Endothelial cell (in vitro differentiated cells): ENCODE results near the gene VASH2. TPM values are rescaled to one million over a fixed set of nuclear protein-coding genes. Genes with fewer than 3 reads are reported as not detected.

Source experiments
- DNase-seq: peaks from one replicate; pipeline ENCODE4 v3.0.0; 2021; ENCODE audit warnings: low spot score
- H3K27ac Mint-ChIP-seq: one replicate; pipeline ENCODE4 v1.8.0; 2021; ENCODE audit warnings: mixed read lengths, inconsistent platforms; ENCODE audit not compliant: unreplicated experiment
- H3K27me3 Mint-ChIP-seq: one replicate; pipeline ENCODE4 v1.8.0; 2021; ENCODE audit warnings: mild to moderate bottlenecking, moderate library complexity, mixed read lengths, inconsistent platforms; ENCODE audit not compliant: unreplicated experiment
- H3K36me3 Mint-ChIP-seq: one replicate; pipeline ENCODE4 v1.8.0; 2021; ENCODE audit warnings: mild to moderate bottlenecking, low read depth, mixed read lengths, inconsistent platforms; ENCODE audit not compliant: unreplicated experiment
- H3K4me1 Mint-ChIP-seq: one replicate; pipeline ENCODE4 v1.8.0; 2021; ENCODE audit warnings: mild to moderate bottlenecking, mixed read lengths, inconsistent platforms; ENCODE audit not compliant: unreplicated experiment
- H3K4me3 Mint-ChIP-seq: one replicate; pipeline ENCODE4 v1.8.0; 2021; ENCODE audit warnings: mild to moderate bottlenecking, mixed read lengths, inconsistent platforms; ENCODE audit not compliant: unreplicated experiment
- H3K9me3 Mint-ChIP-seq: one replicate; pipeline ENCODE4 v1.8.0; 2021; ENCODE audit warnings: mixed read lengths, inconsistent platforms; ENCODE audit not compliant: unreplicated experiment
- CTCF ChIP-seq: fragments of 200-600 bp; sonication (generic); IDR thresholded peaks from one replicate; pipeline ENCODE4 v1.5.0; 2021; ENCODE audit warnings: antibody characterized with exemption; ENCODE audit not compliant: unreplicated experiment
- total RNA-seq: library from RNA; stranded (reverse); fragmentation: NEBNext Ultra II Directional; extraction: Animal tissue kit (Norgen Biotek cat#: 25700); gene quantifications from one replicate; pipeline ENCODE4 v1.2.1, GENCODE V29; 2021; ENCODE audit not compliant: unreplicated experiment

The VASH2 gene
- total RNA-seq, 1 donor from 2014 or later = 8.3 TPM

GRCh38 chr1:212967801-212968200 is 17.5 kb downstream of the VASH2 start:
- H3K36me3 Mint-ChIP-seq = peaks cover 8% of the 10 kb centered on the region
- H3K27ac Mint-ChIP-seq = peak overlapping the region; percentile 1
- peak; percentile 35 for DNase-seq
- H3K4me3 Mint-ChIP-seq = no peak overlapping the region
- H3K9me3 Mint-ChIP-seq = no peaks in the 10 kb centered on the region
- H3K4me1 Mint-ChIP-seq = peaks cover 17% of the 10 kb centered on the region
- peak; percentile 68 for TF ChIP-seq CTCF
- H3K27me3 Mint-ChIP-seq = peaks cover 1% of the 10 kb centered on the region

DNA sequence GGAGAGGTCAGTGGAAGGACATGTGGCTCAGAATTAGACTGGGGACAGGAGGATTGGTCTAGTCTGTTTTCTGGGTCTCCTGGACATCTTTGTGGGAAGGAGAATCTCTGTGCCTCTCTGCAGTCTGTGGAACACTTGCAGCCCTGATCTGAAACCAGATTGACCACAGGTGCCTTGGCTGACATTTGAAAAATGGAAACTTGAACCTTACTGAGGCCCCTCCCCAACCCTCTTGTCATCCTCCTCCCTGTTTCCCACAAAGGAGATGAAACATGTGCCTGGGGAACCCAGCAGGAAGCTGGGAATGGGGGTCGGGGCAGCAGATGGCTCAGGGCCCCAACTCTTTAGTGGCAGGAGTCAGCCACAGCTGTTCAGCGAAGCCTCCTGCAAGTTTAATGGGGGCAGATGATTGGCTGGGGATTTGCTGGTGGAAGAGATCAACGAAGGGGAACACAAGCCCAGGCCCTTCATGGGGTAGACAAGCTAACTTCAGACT is 18.1 kb downstream of the VASH2 start:
- no peak for DNase-seq
- Mint-ChIP-seq H3K27me3 (peaks cover 1% of the 10 kb centered on the region), H3K36me3 (peaks cover 8% of the 10 kb centered on the region), H3K9me3 (no peaks in the 10 kb centered on the region), H3K4me3 (no peak overlapping the region), H3K4me1 (peaks cover 17% of the 10 kb centered on the region), H3K27ac (no peak overlapping the region)
- no peak for TF ChIP-seq CTCF

DNA sequence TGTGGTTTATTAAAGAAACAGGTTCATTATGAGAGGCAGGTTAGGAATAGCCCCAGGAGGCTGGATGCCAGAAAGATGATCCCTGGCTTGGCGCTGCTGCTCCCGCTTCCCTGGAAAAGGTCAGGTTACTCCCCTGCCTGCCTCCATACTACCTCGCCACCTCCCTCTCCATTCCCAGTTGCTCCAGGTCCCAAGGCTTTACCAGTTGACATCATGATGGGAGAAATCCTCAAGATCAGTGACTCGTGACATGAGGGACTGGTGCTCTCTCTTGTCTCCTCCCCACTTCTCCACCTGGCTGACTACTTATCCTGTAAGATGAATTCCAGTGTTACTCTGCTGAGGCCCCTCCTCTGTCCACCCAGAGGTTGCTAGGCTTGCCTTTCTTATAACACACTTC is 19.7 kb downstream of the VASH2 start:
- peaks cover under 1% of the 10 kb centered on the region for H3K27me3 Mint-ChIP-seq
- H3K9me3 Mint-ChIP-seq = no peaks in the 10 kb centered on the region
- H3K36me3 Mint-ChIP-seq = peaks cover 8% of the 10 kb centered on the region
- TF ChIP-seq CTCF = no peak
- DNase-seq = no peak
- H3K4me3 Mint-ChIP-seq = no peak overlapping the region
- H3K4me1 Mint-ChIP-seq = peaks cover 17% of the 10 kb centered on the region
- H3K27ac Mint-ChIP-seq = no peak overlapping the region

GRCh38 chr1:212971312-212971711 is 21.0 kb downstream of the VASH2 start:
- TF ChIP-seq CTCF = no peak
- H3K36me3 Mint-ChIP-seq = peaks cover 5% of the 10 kb centered on the region
- H3K4me3 Mint-ChIP-seq = no peak overlapping the region
- H3K27me3 Mint-ChIP-seq = peaks cover 2% of the 10 kb centered on the region
- no peak overlapping the region for H3K27ac Mint-ChIP-seq
- H3K4me1 Mint-ChIP-seq = peaks cover 17% of the 10 kb centered on the region
- no peak for DNase-seq
- H3K9me3 Mint-ChIP-seq = no peaks in the 10 kb centered on the region

GRCh38 chr1:212973426-212973825 is 23.1 kb downstream of the VASH2 start:
- Mint-ChIP-seq H3K4me3 (no peak overlapping the region), H3K27ac (no peak overlapping the region), H3K27me3 (peaks cover 4% of the 10 kb centered on the region), H3K4me1 (peaks cover 10% of the 10 kb centered on the region), H3K9me3 (no peaks in the 10 kb centered on the region), H3K36me3 (peaks cover 3% of the 10 kb centered on the region)
- DNase-seq = no peak
- no peak for TF ChIP-seq CTCF
